Measurements from ENCODE around the gene ARHGAP24. TPM values are rescaled to one million over a fixed set of nuclear protein-coding genes. Genes with fewer than 3 reads are reported as not detected.
A peak's percentile ranks its signal among the peaks of the same experiment; 100 is the strongest.

ARHGAP24 gene
- total and polyA plus RNA-seq, 2 experiments from 2014 or later: 0.21 to 0.36 TPM

DNA sequence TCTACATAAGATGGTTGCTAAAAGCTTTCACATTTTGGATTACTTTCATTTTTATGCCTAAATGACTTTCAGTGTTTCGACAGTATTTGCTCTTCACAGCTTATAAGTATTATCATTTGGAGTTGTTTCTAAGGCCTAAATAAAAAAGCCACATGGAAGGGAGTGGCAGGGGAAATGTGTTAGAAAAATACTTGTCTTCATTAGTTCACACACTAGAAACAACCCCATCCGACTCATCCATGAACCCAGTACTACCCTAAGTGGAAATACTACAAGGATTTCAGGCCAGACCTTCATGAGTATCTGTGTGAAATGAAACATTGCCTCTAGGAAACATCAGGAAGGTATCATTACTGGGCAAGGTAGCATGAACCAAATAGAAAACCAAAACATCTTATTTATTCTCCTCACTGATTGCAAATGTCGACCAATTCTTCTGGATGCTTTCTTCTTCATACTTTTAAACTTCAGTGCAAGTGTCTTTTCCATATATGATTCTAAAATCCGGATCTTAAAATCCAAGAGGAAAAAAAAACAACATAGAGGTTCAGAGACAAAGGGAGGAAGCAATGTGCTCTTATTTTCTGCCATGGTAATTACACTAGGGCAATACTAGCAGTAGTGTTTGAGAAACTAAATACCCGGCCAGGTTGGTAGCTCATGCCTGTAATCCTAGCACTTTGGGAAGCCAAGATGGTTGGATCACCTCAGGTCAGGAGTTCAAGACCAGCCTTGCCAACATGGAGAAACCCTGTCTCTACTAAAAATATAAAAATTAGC lies 349.4 kb downstream of the ARHGAP24 start:
- H3K27ac Mint-ChIP-seq: no peak overlapping the region
- no peak overlapping the region for H3K4me3 Mint-ChIP-seq
- H3K36me3 Mint-ChIP-seq (ENCODE audit: low read depth): no peaks in the 10 kb centered on the region
- no peaks in the 10 kb centered on the region for H3K36me3 ChIP-seq (ENCODE audit: insufficient read depth)
- peaks cover 2% of the 10 kb centered on the region; the same call in 1 of the 3 replicates for H3K9me3 Mint-ChIP-seq
- no peaks in the 10 kb centered on the region for H3K9me2 ChIP-seq (ENCODE audit: insufficient read depth)
- DNase-seq (ENCODE audit: low spot score) (no peak), ATAC-seq (no peak)
- H3K27ac ChIP-seq (ENCODE audit: low read depth): 0 out of 2 replicates have a peak overlapping the region, but pooled peaks have one; percentile 1
- no peaks in the 10 kb centered on the region for H4K20me1 ChIP-seq (replicated peaks; ENCODE audit: insufficient read depth)
- H2AFZ ChIP-seq: no peak overlapping the region
- H3K4me2 ChIP-seq: peak overlapping the region; percentile 22; the same call in 1 of the 2 replicates
- peaks cover 56% of the 10 kb centered on the region for H3K4me1 ChIP-seq (ENCODE audit: insufficient read depth)
- H3F3A ChIP-seq (replicated peaks; ENCODE audit: low read depth): no peaks in the 10 kb centered on the region
- H3K4me3 ChIP-seq: no peak overlapping the region
- H3K27me3 ChIP-seq (ENCODE audit: insufficient read depth): no peaks in the 10 kb centered on the region
- TF ChIP-seq POLR2AphosphoS5 (IDR thresholded peaks at IDR 0.05; ENCODE audit: low read depth) (no peak), ZNF331 (CRISPR knock-in tag; IDR thresholded peaks at IDR 0.05; ENCODE audit: low read depth) (no peak), ZNF462 (CRISPR knock-in tag; IDR thresholded peaks at IDR 0.05) (no peak), ETS1 (IDR thresholded peaks at IDR 0.05) (no peak), EZH2 (IDR thresholded peaks at IDR 0.05; ENCODE audit: low read depth, unreplicated experiment) (no peak), REST (IDR thresholded peaks at IDR 0.05; ENCODE audit: unreplicated experiment) (no peak), CREB1 (CRISPR knock-in tag; IDR thresholded peaks at IDR 0.05; ENCODE audit: low read depth) (no peak), NANOG (IDR thresholded peaks at IDR 0.05; ENCODE audit: borderline replicate concordance) (no peak), JUNB (IDR thresholded peaks at IDR 0.05; ENCODE audit: unreplicated experiment) (no peak), EZH2phosphoT487 (IDR thresholded peaks at IDR 0.05; ENCODE audit: unreplicated experiment) (no peak)
- TF ChIP-seq, protein P1, sequence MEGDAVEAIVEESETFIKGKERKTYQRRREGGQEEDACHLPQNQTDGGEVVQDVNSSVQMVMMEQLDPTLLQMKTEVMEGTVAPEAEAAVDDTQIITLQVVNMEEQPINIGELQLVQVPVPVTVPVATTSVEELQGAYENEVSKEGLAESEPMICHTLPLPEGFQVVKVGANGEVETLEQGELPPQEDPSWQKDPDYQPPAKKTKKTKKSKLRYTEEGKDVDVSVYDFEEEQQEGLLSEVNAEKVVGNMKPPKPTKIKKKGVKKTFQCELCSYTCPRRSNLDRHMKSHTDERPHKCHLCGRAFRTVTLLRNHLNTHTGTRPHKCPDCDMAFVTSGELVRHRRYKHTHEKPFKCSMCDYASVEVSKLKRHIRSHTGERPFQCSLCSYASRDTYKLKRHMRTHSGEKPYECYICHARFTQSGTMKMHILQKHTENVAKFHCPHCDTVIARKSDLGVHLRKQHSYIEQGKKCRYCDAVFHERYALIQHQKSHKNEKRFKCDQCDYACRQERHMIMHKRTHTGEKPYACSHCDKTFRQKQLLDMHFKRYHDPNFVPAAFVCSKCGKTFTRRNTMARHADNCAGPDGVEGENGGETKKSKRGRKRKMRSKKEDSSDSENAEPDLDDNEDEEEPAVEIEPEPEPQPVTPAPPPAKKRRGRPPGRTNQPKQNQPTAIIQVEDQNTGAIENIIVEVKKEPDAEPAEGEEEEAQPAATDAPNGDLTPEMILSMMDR (conservative IDR thresholded peaks at IDR 0.05; ENCODE audit: low read depth in 2 of 2): no peak
- H3K79me2 ChIP-seq (replicated peaks; ENCODE audit: insufficient read depth): no peaks in the 10 kb centered on the region
- H3K4me1 Mint-ChIP-seq: peaks cover 46% of the 10 kb centered on the region
- H3K27me3 Mint-ChIP-seq (ENCODE audit: insufficient read depth, low read depth, poor library complexity): no peaks in the 10 kb centered on the region
